SK-N-SH (cell line): ENCODE data around the gene GOLT1A. TPM values are rescaled to one million over a fixed set of nuclear protein-coding genes. Genes with fewer than 3 reads are reported as not detected.

Experiments
- CTCF ChIA-PET: fragments of 300-600, 350-600 bp; formaldehyde crosslinking; extraction: SDS; loops from one replicate; lab custom pipeline; 2021; lab: Yijun Ruan, JAX
- POLR2A ChIA-PET: fragments of 350-600 bp; sonication (Branson Sonifier 250); formaldehyde crosslinking; extraction: SDS; loops from one replicate; lab custom pipeline; 2020; ENCODE audit warnings: antibody characterized with exemption, inconsistent platforms; lab: Yijun Ruan, JAX
- DNase-seq: peaks from one replicate; pipeline ENCODE4 v3.0.0; 2012
- H2AFZ ChIP-seq: fragments of 200-600 bp; sonication (generic); 2 replicates; pipeline ENCODE4 v1.8.1; 2016; ENCODE audit warnings: antibody characterized with exemption, mild to moderate bottlenecking, low read depth
- H3F3A ChIP-seq: fragments of 200-600 bp; sonication (generic); replicated peaks from 2 replicates; pipeline ENCODE3; 2016; ENCODE audit warnings: antibody characterized with exemption, mild to moderate bottlenecking; ENCODE audit not compliant: insufficient read depth
- H3K27ac ChIP-seq, 2 experiments: fragments of 200-500 bp in 1 of 2; fragments of 200-600 bp in 1 of 2; sonication (Bioruptor generic) in 1 of 2; sonication (generic), shearing (Covaris generic) in 1 of 2; 2 replicates each; pipeline versions ENCODE4 v1.5.1 to v1.6.1; 2014 to 2016; ENCODE audit warnings: low read depth in 2 of 2, inconsistent platforms in 1 of 2, low read length in 1 of 2, mild to moderate bottlenecking in 1 of 2, mixed read lengths in 1 of 2
- H3K27me3 ChIP-seq: fragments of 200-600 bp; sonication (generic), shearing (Covaris generic); 2 replicates; pipeline ENCODE4 v1.6.1; 2016; ENCODE audit warnings: mixed run types; ENCODE audit not compliant: insufficient read depth
- H3K36me3 ChIP-seq, 2 experiments: fragments of 200-500 bp in 1 of 2; fragments of 200-600 bp in 1 of 2; sonication (Bioruptor generic) in 1 of 2; sonication (generic) in 1 of 2; replicated peaks in 1 of 2; 2 replicates each; pipeline versions ENCODE3 to v1.5.1; 2014 to 2016; ENCODE audit warnings: low read length in 1 of 2, mild to moderate bottlenecking in 1 of 2; ENCODE audit not compliant: insufficient read depth in 2 of 2, control insufficient read depth in 1 of 2
- H3K4me1 ChIP-seq, 2 experiments: fragments of 200-500 bp in 1 of 2; fragments of 200-600 bp in 1 of 2; sonication (Bioruptor generic) in 1 of 2; sonication (generic), shearing (Covaris generic) in 1 of 2; 2 replicates each; pipeline versions ENCODE4 v1.5.1 to v1.6.1; 2014 to 2016; ENCODE audit warnings: low read depth in 1 of 2, low read length in 1 of 2, mixed run types in 1 of 2; ENCODE audit not compliant: insufficient read depth in 2 of 2, control insufficient read depth in 1 of 2
- H3K4me2 ChIP-seq: fragments of 200-600 bp; sonication (generic), shearing (Covaris generic); 2 replicates; pipeline ENCODE4 v1.6.1; 2017; ENCODE audit warnings: mixed run types
- H3K4me3 ChIP-seq, 2 experiments: fragments of 200-500 bp in 1 of 2; fragments of 200-600 bp in 1 of 2; sonication (Bioruptor generic) in 1 of 2; sonication (generic), shearing (Covaris generic) in 1 of 2; 2 replicates each; pipeline versions ENCODE4 v1.5.1 to v1.8.1; 2014 to 2016; ENCODE audit warnings: low read depth in 2 of 2, inconsistent platforms in 1 of 2, low read length in 1 of 2, mild to moderate bottlenecking in 1 of 2, mixed read lengths in 1 of 2, moderate library complexity in 1 of 2
- H3K79me2 ChIP-seq: fragments of 200-600 bp; sonication (generic); 2 replicates; pipeline ENCODE4 v1.8.1; 2017; ENCODE audit warnings: mild to moderate bottlenecking; ENCODE audit not compliant: insufficient read depth
- H3K9ac ChIP-seq: fragments of 200-600 bp; sonication (generic); 2 replicates; pipeline ENCODE4 v1.6.1; 2017; ENCODE audit warnings: mixed run types
- H3K9me2 ChIP-seq: fragments of 200-600 bp; sonication (generic); 2 replicates; pipeline ENCODE4 v1.6.1; 2017; ENCODE audit warnings: mixed run types
- H3K9me3 ChIP-seq: fragments of 200-600 bp; sonication (generic); 2 replicates; pipeline ENCODE4 v1.6.1; 2017; ENCODE audit warnings: mixed run types, mild to moderate bottlenecking, moderate library complexity
- H4K20me1 ChIP-seq: fragments of 200-600 bp; sonication (generic); 2 replicates; pipeline ENCODE4 v1.6.1; 2017; ENCODE audit warnings: mild to moderate bottlenecking, mixed run types; ENCODE audit not compliant: insufficient read depth
- CHD2 ChIP-seq: fragments of 150-350 bp; IDR thresholded peaks from 2 replicates; pipeline ENCODE4 v1.6.1; 2018; ENCODE audit warnings: low read length; ENCODE audit not compliant: partially characterized antibody
- CTCF ChIP-seq: fragments of 200-600 bp; sonication (generic); IDR thresholded peaks from 2 replicates; pipeline ENCODE4 v1.6.1; 2017; ENCODE audit warnings: antibody characterized with exemption, mild to moderate bottlenecking, moderate library complexity
- EZH2phosphoT487 ChIP-seq: fragments of 200-600 bp; sonication (generic); IDR thresholded peaks from 2 replicates; pipeline ENCODE4 v1.6.1; 2017; ENCODE audit warnings: low read depth, mixed run types, mild to moderate bottlenecking, antibody characterized with exemption, moderate library complexity, borderline replicate concordance
- FOSL2 ChIP-seq: IDR thresholded peaks from 2 replicates; pipeline ENCODE4 v1.4.0; 2012; ENCODE audit warnings: low read depth, mild to moderate bottlenecking, moderate library complexity, borderline replicate concordance
- FOXJ3 ChIP-seq: sonication (generic); formaldehyde crosslinking; IDR thresholded peaks from 2 replicates; pipeline ENCODE4 v1.5.1; 2020; ENCODE audit warnings: mild to moderate bottlenecking, missing genetic modification reagents
- FOXM1 ChIP-seq: IDR thresholded peaks from 2 replicates; pipeline ENCODE4 v1.4.0; 2012; ENCODE audit warnings: low read depth, mild to moderate bottlenecking
- JUND ChIP-seq: IDR thresholded peaks from 2 replicates; pipeline ENCODE4 v1.4.0; 2012
- MEF2A ChIP-seq: IDR thresholded peaks from 2 replicates; pipeline ENCODE4 v1.4.0; 2012; ENCODE audit warnings: low read depth, borderline replicate concordance
- PBX3 ChIP-seq: IDR thresholded peaks from 2 replicates; pipeline ENCODE4; 2012
- POLR2AphosphoS5 ChIP-seq: IDR thresholded peaks from 2 replicates; pipeline ENCODE4 v1.6.1; 2012; ENCODE audit warnings: low read depth, low read length
- RAD21 ChIP-seq: IDR thresholded peaks from 2 replicates; pipeline ENCODE4 v1.6.1; 2012; ENCODE audit warnings: mild to moderate bottlenecking, low read length
- RCOR1 ChIP-seq: fragments of 150-350 bp; IDR thresholded peaks from 2 replicates; pipeline ENCODE4 v1.6.1; 2017; ENCODE audit warnings: antibody characterized with exemption, low read length
- REST ChIP-seq: IDR thresholded peaks from 2 replicates; pipeline ENCODE4 v1.6.1; 2012; ENCODE audit warnings: mild to moderate bottlenecking, low read depth, low read length, moderate library complexity
- SMC3 ChIP-seq: IDR thresholded peaks from 2 replicates; pipeline ENCODE4 v1.6.1; 2012; ENCODE audit warnings: low read depth, low read length, improper control_type of control experiment
- TCF12 ChIP-seq: IDR thresholded peaks from 2 replicates; pipeline ENCODE4 v1.4.0; 2012
- TEAD4 ChIP-seq: IDR thresholded peaks from 2 replicates; pipeline ENCODE4 v1.4.0; 2012; ENCODE audit warnings: mild to moderate bottlenecking, borderline replicate concordance; ENCODE audit not compliant: insufficient read depth
- USF1 ChIP-seq: IDR thresholded peaks from 2 replicates; pipeline ENCODE4 v1.4.0; 2012; ENCODE audit warnings: low read depth, borderline replicate concordance
- YY1 ChIP-seq: IDR thresholded peaks from 2 replicates; pipeline ENCODE4 v1.4.0; 2012; ENCODE audit warnings: low read depth, mild to moderate bottlenecking
- ZBTB33 ChIP-seq: IDR thresholded peaks from 2 replicates; pipeline ENCODE4 v1.4.0; 2012; ENCODE audit warnings: low read depth, borderline replicate concordance
- WGBS: methylation state at CpG from one replicate; pipeline ENCODE4 v1.1.6; 2017; ENCODE audit warnings: low lambda C conversion rate; 5-methylcytosine and 5-hydroxymethylcytosine counted together
- polyA plus RNA-seq, 3 experiments: library from polyadenylated mRNA; depleted of rRNA; stranded (reverse); fragments of >200 nt; gene quantifications; 2 replicates each; pipeline ENCODE4 v1.2.3, GENCODE V29; 2012

Gene GOLT1A
- polyA plus RNA-seq, 1 of the 3 experiments (the other 2 are of a cell fraction) = not detected

- Histone ChIP-seq H3K9me2 (no peaks in the 10 kb centered on the region), H2AFZ (no peak overlapping the region), H3K4me1 (peaks cover 0 to 13% of the 10 kb centered on the region in 2 experiments; a peak in 2 of 4 replicates), H3K27ac (no peak overlapping the region), H3K4me3 (no peak overlapping the region), H4K20me1 (no peaks in the 10 kb centered on the region), H3K27me3 (no peaks in the 10 kb centered on the region; the same call in 1 of the 2 replicates), H3K36me3 (peaks cover 0 to 4% of the 10 kb centered on the region in 2 experiments), H3K9me3 (no peaks in the 10 kb centered on the region), H3K4me2 (no peak overlapping the region), H3F3A (no peaks in the 10 kb centered on the region), H3K79me2 (no peaks in the 10 kb centered on the region), H3K9ac (no peak overlapping the region)
- TF ChIP-seq PBX3 (no peak), CHD2 (no peak), TCF12 (no peak), TEAD4 (no peak), REST (no peak), FOXM1 (no peak), ZBTB33 (no peak), RCOR1 (no peak), MEF2A (no peak), RAD21 (no peak), SMC3 (no peak), CTCF (no peak), USF1 (no peak), POLR2AphosphoS5 (no peak), JUND (no peak), YY1 (no peak), FOSL2 (no peak), FOXJ3 (CRISPR knock-in tag) (no peak), EZH2phosphoT487 (no peak)
- CTCF ChIA-PET = interaction anchor here (0.6 to 1.4 kb wide), 2 partner anchors 15 to 734 kb away, joined by 4 to 6 read pairs; no protein-coding TSS in a partner anchor
- POLR2A ChIA-PET = no interaction called here
- no peak for DNase-seq
- WGBS = 73% methylated on average over 6 of the region's 8 CpGs
Observed at GRCh38 chr1:204222006-204222763, 8.4 kb upstream of the GOLT1A start.
